Vagina (tissue), 2 donors: ENCODE data around the gene WIPF2. TPM values are rescaled to one million over a fixed set of nuclear protein-coding genes. Genes with fewer than 3 reads are reported as not detected.

Source experiments
- DNase-seq, 2 donors: peaks; one replicate each; pipeline ENCODE4 v3.0.0-alpha.2; 2017; ENCODE audit errors: extremely low spot score in 2 of 2
- H3K27ac ChIP-seq: fragments of 200-600 bp; sonication (generic); one replicate; pipeline ENCODE4 v1.5.1; 2019
- H3K27me3 ChIP-seq: fragments of 200-600 bp; sonication (generic); one replicate; pipeline ENCODE4 v1.5.1; 2019
- H3K36me3 ChIP-seq, 2 donors: fragments of 200-600 bp; sonication (generic); one replicate each; pipeline ENCODE4 v1.5.1; 2017 to 2019
- H3K4me1 ChIP-seq: fragments of 200-600 bp; sonication (generic); one replicate; pipeline ENCODE4 v1.5.1; 2019
- H3K4me3 ChIP-seq, 2 donors: fragments of 200-600 bp; sonication (generic); 1 replicate in 1 of 2; 2 replicates in 1 of 2; pipeline ENCODE4 v1.5.1; 2016 to 2019
- H3K9me3 ChIP-seq: fragments of 200-600 bp; sonication (generic); one replicate; pipeline ENCODE4 v1.5.1; 2019
- CTCF ChIP-seq, 3 experiments: fragments of 450-650 bp in 2 of 3; fragments of 200-600 bp in 1 of 3; sonication (generic) in 1 of 3; IDR thresholded peaks; one replicate each; pipeline ENCODE4 v1.5.1; 2017 to 2019; ENCODE audit warnings: antibody characterized with exemption in 3 of 3, mild to moderate bottlenecking in 2 of 3, moderate library complexity in 2 of 3
- POLR2A ChIP-seq, 2 donors: fragments of 450-650 bp; IDR thresholded peaks; one replicate each; pipeline ENCODE4 v1.6.1; 2017; ENCODE audit warnings: antibody characterized with exemption in 2 of 2, mild to moderate bottlenecking in 2 of 2, moderate library complexity in 2 of 2
- POLR2AphosphoS5 ChIP-seq, 2 donors: sonication (generic); formaldehyde crosslinking; IDR thresholded peaks; one replicate each; pipeline ENCODE4 v1.9.0; 2017; ENCODE audit warnings: antibody characterized with exemption in 2 of 2, mild to moderate bottlenecking in 2 of 2, low read depth in 1 of 2; ENCODE audit not compliant: insufficient read depth in 1 of 2
- intact Hi-C: fragments of 100-400 bp; cut with DNase I; formaldehyde crosslinking; loops from one replicate; pipeline ENCODE4 v1.15.1; 2023
- total RNA-seq: library from RNA; depleted of rRNA; stranded (reverse); fragments of >200 nt; gene quantifications from one replicate; pipeline ENCODE4 v1.2.3, GENCODE V29; 2016

Gene WIPF2
- total RNA-seq, 1 donor from 2014 or later: 10.6 TPM

DNA sequence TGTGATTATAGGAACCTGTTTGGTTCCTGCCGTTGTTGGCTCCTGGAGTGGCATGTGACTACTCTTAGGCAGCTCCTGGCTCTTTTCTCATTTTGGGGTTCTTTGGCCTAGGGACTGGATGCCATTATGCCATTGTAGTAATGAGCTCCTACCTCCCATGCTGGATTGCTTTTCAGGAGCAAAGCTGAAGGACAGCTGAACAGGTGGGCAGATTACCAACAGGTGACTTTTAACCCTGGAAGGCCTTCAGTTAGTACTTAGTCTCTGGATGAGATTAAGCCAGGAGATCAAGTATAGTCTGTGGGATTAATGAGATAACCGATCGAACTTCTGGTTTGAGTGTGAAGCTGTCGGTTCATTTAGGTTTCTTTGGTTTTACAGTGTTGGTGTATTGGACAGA, 25.2 kb downstream of the WIPF2 start:
- TF ChIP-seq POLR2AphosphoS5 (IDR thresholded peaks at IDR 0.05; ENCODE audit: insufficient read depth in 1 of 2, low read depth in 1 of 2): no peak
- no peak for TF ChIP-seq CTCF (IDR thresholded peaks at IDR 0.05)
- no peak for TF ChIP-seq POLR2A (IDR thresholded peaks at IDR 0.05)
- H3K4me1 ChIP-seq: peaks cover 49% of the 10 kb centered on the region

DNA sequence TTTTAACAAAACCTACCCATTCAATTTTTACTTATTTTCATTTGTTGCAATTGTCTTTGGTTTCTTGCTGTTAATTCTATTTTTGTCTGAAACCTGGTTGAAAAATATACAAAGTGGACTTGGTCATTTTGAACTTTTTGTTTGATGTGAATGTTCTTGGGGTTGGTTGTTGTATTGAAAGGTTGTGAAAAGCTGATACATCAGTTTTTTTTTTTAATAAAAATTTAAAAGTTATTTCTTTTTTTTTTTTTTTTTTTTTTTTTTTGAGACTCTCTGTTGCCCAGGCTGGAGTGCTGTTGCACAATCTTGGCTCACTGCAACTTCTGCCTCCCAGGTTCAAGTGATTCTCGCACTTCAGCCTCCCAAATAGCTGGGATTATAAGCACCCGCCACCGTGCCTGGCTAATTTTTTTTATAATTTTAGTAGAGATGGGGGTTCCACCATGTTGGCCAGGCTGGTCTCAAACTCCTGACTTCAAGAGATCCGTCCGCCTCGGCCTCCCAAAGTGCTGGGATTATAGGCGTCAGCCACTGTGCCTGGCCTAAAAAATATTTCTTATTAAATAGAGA, 28.9 kb downstream of the WIPF2 start:
- H3K4me1 ChIP-seq: peaks cover 53% of the 10 kb centered on the region
- TF ChIP-seq CTCF (IDR thresholded peaks at IDR 0.05) (no peak), POLR2A (IDR thresholded peaks at IDR 0.05) (no peak), POLR2AphosphoS5 (IDR thresholded peaks at IDR 0.05; ENCODE audit: insufficient read depth in 1 of 2, low read depth in 1 of 2) (no peak)

More for the DNA sequence above, 25.2 kb downstream of the WIPF2 start:
- no peak for DNase-seq
- Histone ChIP-seq H3K4me3 (no peak overlapping the region), H3K9me3 (no peaks in the 10 kb centered on the region), H3K27ac (no peak overlapping the region), H3K27me3 (no peaks in the 10 kb centered on the region), H3K36me3 (no peaks in the 10 kb centered on the region)
- intact Hi-C loops: no loop called here

GRCh38 chr17:40248507-40248906, 29.4 kb downstream of the WIPF2 start:
- no peak for TF ChIP-seq POLR2AphosphoS5 (IDR thresholded peaks at IDR 0.05; ENCODE audit: insufficient read depth in 1 of 2, low read depth in 1 of 2)
- no peak for TF ChIP-seq CTCF (IDR thresholded peaks at IDR 0.05)
- TF ChIP-seq POLR2A (IDR thresholded peaks at IDR 0.05): no peak
- intact Hi-C loops: no loop called here
- H3K9me3 ChIP-seq: no peaks in the 10 kb centered on the region
- H3K4me3 ChIP-seq: no peak overlapping the region
- no peaks in the 10 kb centered on the region for H3K36me3 ChIP-seq
- no peak overlapping the region for H3K27ac ChIP-seq
- H3K27me3 ChIP-seq: no peaks in the 10 kb centered on the region
- no peak for DNase-seq
- H3K4me1 ChIP-seq: peaks cover 55% of the 10 kb centered on the region

More for the DNA sequence above, 28.9 kb downstream of the WIPF2 start:
- no peak overlapping the region for H3K27ac ChIP-seq
- H3K27me3 ChIP-seq: no peaks in the 10 kb centered on the region
- H3K4me3 ChIP-seq: no peak overlapping the region
- intact Hi-C loops: no loop called here
- DNase-seq: no peak
- no peaks in the 10 kb centered on the region for H3K9me3 ChIP-seq
- H3K36me3 ChIP-seq: no peaks in the 10 kb centered on the region

- intact Hi-C loops: no loop called here
- H3K27me3 ChIP-seq: no peaks in the 10 kb centered on the region
- peaks cover 54% of the 10 kb centered on the region for H3K4me1 ChIP-seq
- TF ChIP-seq POLR2A (IDR thresholded peaks at IDR 0.05) (no peak), POLR2AphosphoS5 (IDR thresholded peaks at IDR 0.05; ENCODE audit: insufficient read depth in 1 of 2, low read depth in 1 of 2) (peak; percentile 51 to 98)
- peak overlapping the region; percentile 78 for H3K27ac ChIP-seq
- H3K9me3 ChIP-seq: no peaks in the 10 kb centered on the region
- H3K36me3 ChIP-seq: peaks cover 0 to 5% of the 10 kb centered on the region in 2 donors
- H3K4me3 ChIP-seq: no peak overlapping the region
- no peak for DNase-seq
These were observed 32.5 kb downstream of the WIPF2 start for GRCh38 chr17:40251576-40251975.

DNA sequence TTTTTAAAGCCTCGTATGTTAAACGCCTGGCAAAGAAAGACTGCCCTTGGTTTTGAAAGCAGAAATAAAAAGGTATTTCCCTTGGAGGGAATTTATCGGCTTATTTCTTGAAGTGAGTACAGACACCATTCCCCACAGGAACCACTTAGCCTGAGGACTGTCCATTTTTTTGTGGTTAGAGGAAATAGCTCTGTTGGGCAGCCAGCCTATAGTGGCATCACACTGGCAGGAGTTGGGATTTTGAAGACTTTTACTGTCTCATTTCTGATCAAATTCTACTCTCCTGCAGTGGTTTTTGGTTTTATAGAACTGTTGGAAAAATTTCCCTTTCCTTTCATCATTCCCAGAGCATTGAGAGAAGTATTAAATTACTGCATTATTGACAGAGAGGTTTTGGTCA, 34.5 kb downstream of the WIPF2 start:
- no peaks in the 10 kb centered on the region for H3K9me3 ChIP-seq
- TF ChIP-seq CTCF (IDR thresholded peaks at IDR 0.05) (no peak), POLR2A (IDR thresholded peaks at IDR 0.05) (no peak), POLR2AphosphoS5 (IDR thresholded peaks at IDR 0.05; ENCODE audit: insufficient read depth in 1 of 2, low read depth in 1 of 2) (no peak)
- no peaks in the 10 kb centered on the region for H3K27me3 ChIP-seq
- H3K4me1 ChIP-seq: peaks cover 44% of the 10 kb centered on the region
- peaks cover 0 to 22% of the 10 kb centered on the region in 2 donors for H3K36me3 ChIP-seq
- H3K4me3 ChIP-seq: no peak overlapping the region
- peak overlapping the region; percentile 78 for H3K27ac ChIP-seq
- intact Hi-C loops: no loop called here
- no peak for DNase-seq
